Activated CD4-positive, alpha-beta T cell treated with anti-CD3 and anti-CD28 coated beads for 1 hour (primary cell): ENCODE results near the gene KRTAP3-3.
"Not testable (repeated sequence)": the region's sequence is repeated elsewhere in the genome, so short reads cannot be mapped to it uniquely, and the experiment has no call there.

Source experiments
- DNase-seq: peaks from one replicate; pipeline ENCODE4 v3.0.0-alpha.2; 2020

KRTAP3-3 gene

DNA sequence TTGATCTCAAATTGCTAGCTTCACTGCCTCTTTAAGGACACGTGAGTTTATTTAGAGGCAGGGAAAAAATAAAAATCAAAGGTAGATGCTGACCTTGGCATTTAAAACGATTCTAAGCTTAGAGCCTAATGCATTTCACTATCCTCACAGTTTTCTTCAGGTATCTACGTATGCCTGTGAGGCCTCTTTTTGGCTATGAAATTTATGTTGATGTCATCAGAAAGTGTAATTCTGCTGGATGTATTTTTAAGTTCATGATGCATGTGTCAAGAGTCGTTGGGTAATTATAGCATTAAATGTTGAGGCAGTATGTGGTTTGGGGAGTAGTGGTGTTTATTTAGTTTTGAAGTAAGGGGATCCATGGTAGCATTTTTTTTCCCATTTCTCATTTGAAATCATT lies 10.0 kb upstream of the KRTAP3-3 start:
- no peak for DNase-seq

DNA sequence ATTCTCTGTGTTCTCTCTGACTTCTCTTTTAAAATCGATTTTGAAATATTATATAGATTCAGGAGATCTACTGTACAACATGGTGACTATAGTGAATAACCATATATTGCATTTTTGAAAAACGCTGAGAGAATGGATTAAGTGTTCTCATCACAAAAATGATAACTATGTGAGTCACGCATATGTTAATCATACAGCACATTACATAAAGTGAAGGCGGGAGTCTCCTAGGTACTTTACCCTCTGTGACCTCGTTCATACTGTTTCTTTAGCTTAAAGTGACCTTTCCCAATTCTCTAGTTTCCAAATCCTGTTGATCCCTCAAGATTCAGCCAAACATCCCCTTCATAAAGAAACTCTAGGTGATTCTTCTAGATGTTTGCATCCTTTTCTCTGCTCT lies 8.8 kb upstream of the KRTAP3-3 start:
- no peak for DNase-seq

DNA sequence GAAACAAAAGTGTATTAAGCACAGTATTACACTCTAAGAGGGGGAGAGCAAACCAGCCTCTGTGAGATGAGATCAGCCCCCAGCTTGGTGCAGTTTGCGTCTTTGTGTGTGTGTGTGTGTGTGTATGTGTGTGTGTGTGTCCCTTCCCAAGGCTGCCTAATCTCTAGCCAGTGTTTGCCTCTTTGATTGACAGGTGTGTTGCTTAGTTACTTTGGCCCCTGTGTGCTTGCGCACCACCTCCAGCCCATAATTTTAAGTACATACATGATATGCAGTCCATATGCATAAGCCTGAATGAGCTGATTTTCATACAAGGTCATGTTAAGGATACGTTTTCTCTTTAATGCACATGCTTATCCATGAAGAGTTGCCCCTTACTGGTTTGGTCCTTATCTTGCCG lies 7.8 kb upstream of the KRTAP3-3 start:
- DNase-seq, result no peak

DNA sequence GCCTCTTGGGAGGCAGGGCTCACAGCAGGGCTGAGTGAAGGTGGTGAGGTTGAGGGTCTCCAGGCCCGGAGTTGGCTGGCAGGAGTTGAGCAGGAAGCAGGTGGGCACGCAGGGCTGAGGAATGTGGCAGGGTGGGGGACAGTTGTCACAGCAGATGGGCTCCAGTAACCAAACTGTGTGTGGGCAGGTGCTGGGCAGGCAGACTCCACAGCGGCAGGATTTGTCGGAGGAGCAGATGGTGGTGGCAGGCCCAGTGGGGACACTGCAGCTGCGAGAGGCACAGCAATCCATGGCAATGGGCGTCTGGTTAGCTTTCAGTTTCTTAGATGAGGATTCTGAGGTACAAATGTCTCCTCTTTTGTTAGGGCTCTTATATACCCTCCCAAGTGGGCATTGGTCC lies 5.6 kb upstream of the KRTAP3-3 start, which contains the start of gene KRTAP3-2:
Gene KRTAP3-2 (minus strand): TSS at position 344 of the 400 bp plus-strand sequence. CDS start 53 bp downstream, at position 291.
- DNase-seq, result not testable (repeated sequence)

DNA sequence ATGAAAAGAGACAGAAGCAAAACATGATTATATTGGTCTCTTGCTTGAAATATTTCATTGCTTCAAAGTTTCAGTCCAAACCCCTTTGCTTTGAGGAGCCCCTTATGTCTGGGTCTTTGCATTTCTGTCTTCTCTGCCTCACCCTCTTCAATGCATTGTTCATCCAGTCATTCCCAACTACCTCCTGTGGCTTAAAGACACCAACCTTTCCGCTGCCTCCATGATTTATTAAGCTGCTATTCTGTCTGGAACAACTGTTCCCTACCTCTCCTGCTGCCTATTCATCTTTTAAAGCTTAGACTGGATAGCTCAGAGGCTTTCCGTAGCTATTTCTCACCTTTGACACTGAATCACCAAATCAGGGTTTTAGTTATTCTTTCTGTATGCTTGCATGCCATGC lies 3.4 kb upstream of the KRTAP3-3 start:
- DNase-seq, result no peak

GRCh38 chr17:40996829-40997228 lies 2.9 kb upstream of the KRTAP3-3 start:
- DNase-seq, result no peak

DNA sequence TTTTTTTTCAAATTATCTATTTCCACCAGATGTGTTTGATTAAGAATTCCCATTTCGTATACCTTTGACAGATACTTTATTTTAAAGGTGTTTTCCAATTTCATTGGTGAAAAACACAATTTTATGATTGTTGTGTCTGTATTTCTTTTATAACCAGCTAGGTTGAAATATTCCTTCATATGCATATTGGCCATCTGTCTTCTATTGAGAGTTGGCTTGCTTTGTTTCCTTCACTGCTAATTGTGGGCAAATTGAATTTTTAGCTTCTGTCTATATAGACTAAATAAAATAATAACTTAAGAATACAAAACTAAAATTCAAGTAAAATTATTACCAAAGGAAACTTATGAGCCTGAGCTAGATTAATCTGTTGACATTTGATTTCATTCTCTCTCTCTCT lies 1.2 kb upstream of the KRTAP3-3 start:
- no peak for DNase-seq

GRCh38 chr17:40993084-40993483 lies 880 bp downstream of the KRTAP3-3 start:
- no peak for DNase-seq

- no peak for DNase-seq
Observed at GRCh38 chr17:40992666-40993065, 1.3 kb downstream of the KRTAP3-3 start.

GRCh38 chr17:40986920-40987319 lies 7.0 kb downstream of the KRTAP3-3 start:
- no peak for DNase-seq

DNA sequence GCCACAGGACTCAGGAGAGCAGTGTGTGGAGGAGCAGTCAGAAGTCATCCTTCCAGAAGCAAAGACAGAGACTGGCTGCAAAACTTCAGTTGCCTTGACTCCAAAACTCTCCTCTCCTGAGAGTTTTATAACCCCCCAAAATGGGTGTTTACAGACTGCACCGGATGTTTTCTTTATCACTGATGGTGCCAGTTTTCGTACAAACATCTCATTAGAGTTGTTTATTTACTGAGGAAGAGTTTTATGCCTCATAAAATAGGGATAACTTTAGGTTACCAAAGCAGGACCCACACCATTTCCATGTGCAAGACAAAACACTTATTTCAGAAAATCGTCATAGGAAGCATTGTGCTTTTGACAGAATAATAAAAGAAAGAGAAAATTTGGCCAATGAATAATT lies 9.7 kb downstream of the KRTAP3-3 start, which contains the start of gene KRT40:
Gene KRT40 (minus strand): TSS at position 101 of the 400 bp plus-strand sequence. CDS start 53 bp downstream, at position 48.
- no peak for DNase-seq

DNA sequence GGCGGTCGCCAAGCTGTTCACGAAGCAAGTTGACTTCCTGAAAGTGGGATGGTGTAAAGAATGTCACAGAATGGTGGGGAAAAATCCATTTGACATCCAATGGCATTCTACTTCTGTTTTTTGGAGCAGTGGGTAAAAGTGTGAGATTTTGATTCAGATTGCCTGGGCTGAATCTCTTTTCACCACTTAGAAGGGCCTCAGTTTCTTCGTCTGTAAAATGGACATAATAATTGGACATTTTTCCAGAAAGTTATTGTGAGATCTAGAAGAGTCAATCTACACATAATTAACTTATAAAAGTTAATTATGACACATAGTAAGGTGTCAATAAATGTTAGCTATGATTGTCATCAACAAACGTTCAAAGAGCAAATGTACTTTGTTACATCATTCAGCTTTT lies 12.8 kb downstream of the KRTAP3-3 start:
- no peak for DNase-seq

DNA sequence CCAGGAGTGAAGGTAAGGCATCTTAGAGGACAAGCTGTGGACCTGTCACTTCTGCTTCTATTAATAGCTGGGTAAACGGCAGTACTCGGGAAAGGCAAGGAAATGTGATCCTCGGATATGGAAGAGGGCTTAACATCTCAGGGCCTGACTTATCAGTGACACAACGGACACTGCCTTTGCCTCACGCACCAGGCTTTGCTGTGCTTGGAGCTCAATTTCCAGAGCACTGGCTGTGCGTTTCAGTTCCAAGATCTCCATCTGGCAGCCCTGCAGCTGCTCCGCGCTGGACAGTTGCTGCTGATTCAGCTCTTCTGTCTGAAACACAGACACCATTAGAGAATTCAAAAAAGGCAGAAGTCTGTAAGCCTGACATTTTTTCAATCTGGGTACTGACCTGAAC lies 13.4 kb downstream of the KRTAP3-3 start:
- DNase-seq, result no peak

DNA sequence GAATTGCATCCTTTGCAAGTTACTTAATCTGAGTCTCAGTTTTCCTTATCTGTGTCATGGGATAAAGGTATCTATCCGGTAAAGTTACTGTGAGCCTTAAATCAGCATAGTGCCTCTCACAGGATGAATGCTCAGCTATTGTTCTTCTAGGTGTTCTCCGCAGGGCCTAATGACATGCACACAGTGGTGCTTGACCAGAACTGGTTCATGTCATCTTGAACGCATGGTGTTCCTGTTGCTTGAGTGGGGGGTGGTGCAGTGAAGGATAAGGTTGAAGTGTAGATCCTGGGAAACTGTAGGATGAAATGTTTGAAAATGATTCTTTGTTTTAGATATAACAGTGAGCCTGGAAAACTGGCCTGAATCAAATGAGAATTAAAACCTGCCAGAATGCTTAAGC lies 13.8 kb downstream of the KRTAP3-3 start:
- no peak for DNase-seq

- DNase-seq, result no peak
Observed at GRCh38 chr17:40978575-40979151, 15.3 kb downstream of the KRTAP3-3 start.

- DNase-seq, result no peak
Observed at GRCh38 chr17:40975516-40975915, 18.4 kb downstream of the KRTAP3-3 start.

GRCh38 chr17:40974366-40974765 lies 19.6 kb downstream of the KRTAP3-3 start:
- no peak for DNase-seq

DNA sequence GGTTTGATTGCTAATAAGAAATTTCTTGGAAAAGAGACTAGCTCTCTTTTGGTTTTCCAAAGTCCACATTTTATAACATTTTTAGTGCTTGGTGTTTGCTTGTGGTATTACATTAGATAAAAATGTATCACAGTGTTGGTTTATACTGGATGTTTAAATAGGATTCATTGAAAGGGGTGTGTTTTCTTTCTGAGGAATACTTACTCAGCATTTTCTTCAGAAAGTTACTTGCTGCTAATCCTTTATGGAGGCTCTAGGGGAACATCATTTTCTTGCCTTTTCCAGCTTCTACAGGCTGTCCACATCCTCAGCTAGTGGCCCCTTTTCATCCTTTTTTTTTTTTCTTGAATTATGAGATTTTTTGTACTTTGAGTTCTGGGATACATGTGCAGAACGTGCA lies 26.4 kb downstream of the KRTAP3-3 start:
- DNase-seq, result no peak

- no peak for DNase-seq
Observed at GRCh38 chr17:40966848-40967247, 27.1 kb downstream of the KRTAP3-3 start, which contains the start of gene KRT39. Gene KRT39 (minus strand): TSS chr17:40966948. CDS start chr17:40966856, 92 bp downstream.

GRCh38 chr17:40963838-40964237 lies 30.1 kb downstream of the KRTAP3-3 start:
- no peak for DNase-seq

GRCh38 chr17:40962059-40962561 lies 31.9 kb downstream of the KRTAP3-3 start:
- no peak for DNase-seq

DNA sequence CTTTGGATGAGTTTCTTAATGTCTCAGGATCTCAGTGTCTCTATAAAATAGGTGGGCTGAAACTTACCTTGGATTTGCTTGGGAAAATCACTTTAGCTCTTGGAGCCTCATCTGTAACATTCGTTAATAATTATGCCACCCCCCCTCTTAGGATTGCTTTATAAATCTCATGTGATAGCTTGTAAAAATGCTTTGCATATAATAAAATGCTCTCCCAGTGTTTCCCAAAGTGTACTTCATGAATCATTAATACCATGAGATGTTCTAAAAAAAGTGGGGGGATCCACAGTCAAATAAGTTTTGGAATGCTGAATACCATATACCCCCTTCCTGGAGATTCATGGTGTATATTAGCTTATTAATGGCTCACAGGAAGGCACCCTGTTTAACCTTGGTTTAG lies 32.4 kb downstream of the KRTAP3-3 start:
- DNase-seq, result no peak

GRCh38 chr17:40960144-40960543 lies 33.8 kb downstream of the KRTAP3-3 start:
- DNase-seq, result no peak

GRCh38 chr17:40958086-40958953 lies 35.6 kb downstream of the KRTAP3-3 start:
- DNase-seq, result no peak
